Activated CD8-positive, alpha-beta memory T cell treated with anti-CD3 and anti-CD28 coated beads, Interleukin-2, amount 50 U/mL, for 24 hours (primary cell): ENCODE data around the gene TRPC3.

ENCODE experiments used
- DNase-seq: peaks from one replicate; pipeline ENCODE4 v3.0.0-alpha.2; 2020; ENCODE audit errors: extremely low read depth

The TRPC3 gene

DNA sequence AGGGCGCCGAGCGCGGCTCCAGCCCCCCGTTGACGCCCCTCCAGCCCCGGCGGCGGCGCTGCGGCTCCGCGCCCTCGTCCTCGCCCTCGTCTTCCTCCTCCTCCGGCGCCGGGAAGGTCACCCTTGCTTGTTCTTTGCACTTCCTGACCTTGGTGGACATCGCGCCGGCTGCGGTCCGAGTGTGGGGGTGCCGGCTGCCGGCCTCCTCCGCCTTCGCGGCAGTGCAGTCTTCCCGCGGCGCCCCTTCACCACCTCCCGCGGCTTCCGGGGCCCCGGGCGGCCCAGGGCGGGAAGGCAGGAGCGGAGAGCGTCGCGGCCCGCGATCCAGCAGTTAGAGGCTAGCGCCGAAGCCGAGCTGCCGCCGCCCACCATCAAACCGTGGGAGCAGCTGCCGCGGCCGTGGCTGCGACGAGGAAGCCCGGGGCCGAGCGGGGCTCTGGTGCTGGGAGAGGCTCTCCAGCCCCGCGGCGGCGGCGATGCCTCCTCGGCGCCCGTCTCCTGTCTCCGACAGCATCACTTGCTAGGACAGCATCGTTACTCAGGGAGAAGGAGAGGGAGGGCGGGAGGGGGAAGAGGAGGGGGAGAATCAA lies at the start of gene TRPC3:
Gene TRPC3, minus strand, starts transcription at position 540 of the 590 bp plus-strand sequence. Its CDS starts 380 bp downstream, at position 160.
- no peak for DNase-seq

DNA sequence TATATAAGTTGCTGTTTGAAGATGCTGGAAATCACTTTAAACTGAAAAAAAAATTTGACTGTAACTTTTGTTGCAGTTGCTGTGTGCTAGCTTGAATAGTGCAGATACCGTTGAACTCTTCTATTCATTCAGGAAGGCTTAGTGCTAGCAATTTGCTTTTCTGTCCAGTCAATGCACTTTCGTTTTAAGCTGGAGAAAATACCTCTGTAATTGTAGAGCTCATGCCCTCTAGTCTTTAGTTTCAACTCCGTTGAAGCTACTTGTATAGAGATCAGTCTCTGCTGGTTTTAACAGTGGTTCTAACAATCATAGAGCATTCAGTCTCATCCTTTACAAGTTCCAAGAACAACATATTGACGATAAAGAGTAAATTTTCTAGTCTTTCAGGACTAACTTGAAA lies 49.0 kb upstream of the TRPC3 start:
- no peak for DNase-seq

DNA sequence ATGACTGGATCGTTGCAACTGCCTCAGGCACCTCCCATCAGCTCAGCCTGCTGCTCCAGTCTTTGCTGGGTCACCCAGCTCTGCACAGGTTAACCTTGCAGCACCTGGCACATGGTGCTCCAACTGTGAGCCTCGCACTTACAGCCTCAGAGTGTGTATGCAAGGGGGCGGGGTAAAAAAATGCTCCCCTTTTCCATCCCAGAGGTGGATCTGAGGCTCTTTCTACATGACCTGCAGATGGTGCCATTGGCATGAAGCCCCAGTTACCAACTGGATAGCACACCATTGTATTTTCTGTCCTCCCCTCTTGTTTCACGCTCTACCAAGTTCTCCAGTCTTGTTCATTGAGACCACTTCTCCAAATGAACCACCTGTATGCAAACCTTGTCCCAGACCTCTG lies 46.2 kb upstream of the TRPC3 start:
- no peak for DNase-seq

DNA sequence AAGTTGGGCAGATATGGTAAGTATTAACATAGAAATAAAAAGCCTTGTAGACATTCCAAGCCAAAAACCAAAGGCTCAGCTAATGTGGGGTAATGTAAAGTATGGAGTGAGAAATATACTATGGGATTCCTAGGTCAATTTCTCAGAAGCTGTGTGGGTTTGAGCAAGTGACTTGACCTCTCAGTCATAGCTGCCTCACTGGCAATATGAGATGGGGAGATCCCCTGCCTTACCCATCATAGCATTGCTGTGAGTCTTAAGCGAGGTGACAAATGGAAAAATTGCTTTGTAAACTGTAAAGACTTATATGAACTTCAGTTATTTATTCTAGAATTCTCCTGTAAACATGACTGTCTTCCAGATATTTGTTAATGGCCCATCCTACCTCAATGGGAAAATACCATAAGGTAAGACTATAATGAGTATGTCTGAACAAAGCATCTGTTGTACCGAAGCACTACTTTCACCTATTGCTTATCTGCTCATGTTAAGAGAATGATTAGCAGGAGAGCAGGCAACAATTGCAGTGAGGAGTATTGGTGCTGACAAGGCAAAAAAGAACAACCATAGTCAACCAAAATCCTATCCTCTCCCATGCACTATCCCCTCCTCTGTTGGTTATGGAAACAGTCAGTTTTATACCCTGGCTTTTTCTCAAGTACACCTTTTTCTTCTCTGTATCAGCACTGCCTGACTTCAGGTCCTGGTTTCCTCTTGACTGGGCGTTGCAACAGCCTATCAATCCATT lies 44.1 kb upstream of the TRPC3 start:
- DNase-seq, result no peak

DNA sequence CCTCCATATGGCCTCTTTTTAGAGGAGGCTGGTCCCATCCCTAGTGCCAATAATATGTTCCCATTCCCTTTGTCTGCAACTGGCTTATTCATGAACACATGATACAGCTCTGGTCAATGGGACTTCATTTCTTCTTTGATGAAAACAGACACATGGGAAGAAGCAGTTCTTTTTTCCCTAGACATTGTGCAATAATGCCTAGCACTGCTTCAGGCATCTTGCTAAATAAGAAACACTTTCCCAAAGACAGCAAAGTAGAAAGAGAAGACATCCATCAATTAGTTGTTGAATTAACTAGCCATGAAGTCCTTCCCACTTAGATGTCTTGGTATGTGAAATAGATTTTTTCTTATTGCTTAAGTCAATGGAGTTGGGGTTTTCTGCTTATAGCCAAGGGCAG lies 40.1 kb upstream of the TRPC3 start:
- no peak for DNase-seq

DNA sequence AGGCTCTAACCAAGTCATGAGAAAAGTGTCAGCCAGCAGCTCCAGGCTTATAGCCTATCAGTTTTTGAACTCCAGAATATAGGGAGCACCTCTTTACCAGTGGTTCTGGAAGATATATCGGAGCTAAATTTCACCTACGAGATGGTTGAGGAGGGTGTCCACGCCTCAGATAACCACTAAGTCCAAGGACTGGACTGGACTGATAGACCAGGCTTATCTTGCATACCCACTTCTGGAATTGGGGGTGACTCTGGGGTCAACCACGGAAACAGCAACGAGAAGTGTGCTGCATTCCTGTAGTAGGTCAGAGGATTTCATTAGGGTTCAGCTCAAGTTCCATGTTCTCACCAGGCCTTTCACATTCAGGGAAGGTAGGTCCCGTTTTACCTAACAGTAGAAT lies 38.6 kb upstream of the TRPC3 start:
- DNase-seq, result no peak

DNA sequence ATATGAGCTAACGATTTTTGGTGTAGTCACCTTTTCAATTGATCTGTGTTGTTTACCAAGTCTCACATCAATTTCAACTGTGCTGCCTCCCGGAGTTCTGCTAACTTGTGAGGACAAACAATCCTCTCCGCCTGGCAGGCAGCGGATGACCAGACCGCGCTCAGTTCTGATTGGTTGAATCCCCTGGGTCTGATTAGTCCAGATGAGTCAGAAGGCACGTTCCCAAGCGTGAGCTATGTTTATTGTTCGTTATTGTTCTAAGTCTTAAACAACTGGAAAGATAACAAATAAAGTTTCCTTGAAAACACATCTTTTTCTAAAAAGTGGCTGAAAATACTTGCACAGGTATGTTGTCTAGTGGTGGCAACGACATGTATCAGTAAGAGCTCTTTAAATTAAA lies 37.9 kb upstream of the TRPC3 start:
- no peak for DNase-seq

DNA sequence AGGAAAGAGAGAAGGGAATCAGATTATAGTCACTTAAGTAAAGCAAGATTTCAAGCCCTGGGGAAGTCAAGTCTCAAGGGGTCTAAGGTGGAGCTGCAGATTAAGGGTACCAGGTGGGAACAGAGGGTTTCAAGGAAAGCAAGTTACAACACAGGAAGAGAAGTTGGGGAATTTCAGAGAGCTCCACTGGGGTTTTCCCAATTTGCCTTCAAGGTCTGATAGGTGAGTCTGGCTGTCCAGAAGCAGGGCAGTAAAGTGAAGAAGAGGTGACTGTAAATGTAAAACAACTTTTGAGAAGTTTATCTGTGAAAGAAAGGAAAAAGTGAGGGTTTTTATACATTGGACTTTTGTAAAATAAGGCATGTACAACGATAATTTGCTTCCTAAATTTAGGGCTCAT lies 37.1 kb upstream of the TRPC3 start:
- no peak for DNase-seq

DNA sequence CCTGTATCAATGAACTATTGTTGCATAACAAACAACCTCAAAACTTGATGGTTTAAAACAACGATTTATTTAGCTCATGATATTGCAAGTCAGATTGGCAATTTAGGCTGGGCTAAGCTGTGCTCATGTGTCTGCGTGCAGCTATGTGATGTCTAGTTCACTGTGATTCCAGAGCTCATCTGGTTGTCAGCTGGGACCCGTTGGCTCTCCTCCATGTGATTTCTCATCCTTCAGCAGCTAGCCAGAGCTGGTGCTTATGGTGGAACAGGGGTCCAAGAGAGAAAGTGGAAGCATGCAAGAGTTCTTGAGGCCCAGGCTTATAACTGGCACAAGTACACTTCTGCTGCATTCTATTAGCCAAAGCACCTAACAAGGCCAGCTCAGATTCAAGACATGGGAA lies 28.8 kb upstream of the TRPC3 start:
- DNase-seq, result no peak

DNA sequence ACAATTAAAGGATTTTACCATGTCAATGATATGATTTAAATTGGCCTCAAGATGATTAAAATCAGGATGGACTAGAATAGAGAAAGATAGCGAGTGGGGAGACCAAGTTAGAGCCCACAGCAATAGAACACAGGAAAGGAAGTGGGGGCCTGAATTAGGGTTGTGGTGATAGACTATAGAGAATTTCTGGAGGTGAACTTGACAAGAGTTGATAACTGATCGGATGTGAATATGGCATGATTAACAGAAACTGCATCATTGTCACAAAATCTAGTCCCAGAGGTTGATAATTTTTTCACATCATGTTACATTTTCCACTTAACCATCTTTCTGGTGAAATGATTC lies 26.3 kb upstream of the TRPC3 start:
- no peak for DNase-seq

DNA sequence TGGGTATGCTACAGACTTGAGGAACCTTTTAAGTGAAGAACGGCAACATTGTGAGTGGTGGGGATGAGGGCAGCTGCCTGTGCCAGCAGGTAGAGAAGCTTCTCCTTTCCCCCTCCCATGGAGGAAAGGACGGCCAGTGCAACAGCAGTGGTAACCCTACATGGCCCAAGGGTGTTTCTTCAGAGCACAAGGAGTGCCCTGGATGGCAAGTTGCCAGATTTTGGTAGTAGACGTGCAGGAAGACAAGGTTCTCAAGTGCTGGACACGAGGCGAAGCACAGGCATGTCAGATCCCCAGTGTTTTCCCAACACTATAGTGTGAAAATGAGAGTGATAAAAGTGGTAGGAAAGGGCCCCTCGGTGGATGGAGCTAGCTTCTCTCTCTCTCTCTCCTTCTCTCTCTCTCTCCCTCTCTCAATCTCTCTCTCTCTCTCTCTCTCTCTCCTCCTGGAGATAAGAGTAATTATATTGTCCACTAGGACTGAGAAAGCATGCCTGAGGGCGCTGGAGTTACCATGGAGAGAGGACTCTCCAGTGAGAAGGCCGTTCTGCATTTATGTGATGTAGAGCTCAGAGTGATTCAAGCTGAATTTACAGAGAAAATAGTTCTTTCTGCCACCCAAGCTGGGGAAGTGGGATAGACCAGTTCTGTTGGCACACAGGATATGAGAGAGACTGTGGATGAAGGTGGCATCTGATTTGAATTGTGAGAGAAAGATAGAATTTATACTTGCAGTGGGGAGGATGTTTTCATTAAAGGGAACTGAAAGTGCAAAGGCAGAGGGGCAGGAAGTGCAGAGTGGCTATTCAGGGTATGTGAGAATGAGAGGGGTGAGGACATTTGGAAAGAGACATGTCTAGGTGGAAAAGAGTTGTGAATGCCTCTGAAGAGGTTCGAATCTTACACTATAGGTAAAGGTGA lies 25.7 kb upstream of the TRPC3 start:
- no peak for DNase-seq

DNA sequence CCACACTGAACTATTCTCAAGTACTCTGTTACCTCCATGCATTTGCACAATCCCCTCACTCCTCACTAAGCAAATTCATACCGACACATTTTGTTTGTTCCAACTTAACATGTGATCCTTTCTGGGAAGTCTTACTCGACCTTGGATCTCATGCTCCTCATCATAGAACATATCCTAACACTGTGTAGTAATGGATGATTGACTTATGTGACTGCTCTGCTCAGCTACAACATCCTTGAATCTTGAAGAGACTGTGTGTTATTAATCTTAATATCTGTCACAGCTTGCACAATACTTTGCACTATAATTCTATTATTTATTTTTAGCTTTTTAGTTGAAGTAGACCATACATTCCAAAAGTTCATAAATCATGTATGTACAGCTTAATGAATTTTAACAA lies 23.9 kb upstream of the TRPC3 start:
- no peak for DNase-seq

DNA sequence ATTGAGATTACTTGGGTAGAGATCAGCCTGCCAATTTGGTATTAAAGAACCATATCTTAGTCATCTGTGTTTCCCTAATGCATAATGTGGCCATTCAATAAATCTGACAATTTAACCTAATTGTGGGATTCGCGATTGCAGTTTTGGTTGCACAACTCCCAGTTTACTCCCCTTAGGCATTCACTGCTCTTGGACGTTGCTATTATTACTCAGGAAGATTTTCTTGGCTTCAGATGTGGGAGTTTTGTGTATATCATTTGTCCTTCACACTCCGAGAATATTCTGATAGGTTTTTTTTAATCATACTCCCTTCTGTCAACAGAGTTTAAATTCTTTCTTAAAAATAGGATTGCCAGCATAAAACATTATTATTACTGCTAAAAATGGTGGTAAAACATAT lies 22.0 kb upstream of the TRPC3 start:
- no peak for DNase-seq

DNA sequence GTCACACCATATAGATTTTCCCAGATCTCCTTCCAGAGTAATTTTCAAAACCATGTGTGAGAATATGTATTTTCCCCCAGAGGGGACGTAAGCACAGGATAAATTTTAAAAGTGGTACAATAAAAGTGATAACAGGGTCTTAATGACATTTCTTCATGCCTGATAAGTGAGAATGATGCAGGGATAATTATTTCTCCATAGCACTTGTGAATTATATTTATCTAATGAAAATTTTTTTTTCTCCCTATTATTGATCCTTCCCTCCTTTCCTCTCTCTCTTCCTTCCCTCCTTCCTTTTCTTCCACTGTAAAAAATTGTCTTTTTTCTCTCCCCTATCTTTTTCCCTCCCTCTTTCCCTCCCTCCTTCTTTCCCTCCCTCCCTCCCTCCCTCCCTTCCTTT lies 17.0 kb upstream of the TRPC3 start:
- DNase-seq, result no peak

DNA sequence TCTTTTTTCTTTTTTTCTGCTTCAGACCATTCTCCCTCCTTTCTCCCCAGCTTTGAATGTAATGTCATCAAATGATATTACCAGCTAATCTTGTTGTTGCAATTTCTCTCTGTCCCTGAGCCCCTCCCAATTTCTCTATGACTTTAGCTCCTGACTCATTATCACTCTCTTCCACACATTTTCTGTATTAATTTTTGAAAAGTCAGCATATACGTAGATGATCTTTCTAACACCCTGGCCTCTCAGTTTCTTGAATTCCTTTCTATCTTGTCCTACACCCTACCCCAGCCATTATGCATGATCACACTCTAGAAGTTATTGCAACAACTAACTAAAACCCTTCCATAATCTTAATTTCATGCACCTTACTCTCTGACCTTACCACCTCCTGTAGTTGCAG lies 13.1 kb upstream of the TRPC3 start:
- DNase-seq, result no peak

DNA sequence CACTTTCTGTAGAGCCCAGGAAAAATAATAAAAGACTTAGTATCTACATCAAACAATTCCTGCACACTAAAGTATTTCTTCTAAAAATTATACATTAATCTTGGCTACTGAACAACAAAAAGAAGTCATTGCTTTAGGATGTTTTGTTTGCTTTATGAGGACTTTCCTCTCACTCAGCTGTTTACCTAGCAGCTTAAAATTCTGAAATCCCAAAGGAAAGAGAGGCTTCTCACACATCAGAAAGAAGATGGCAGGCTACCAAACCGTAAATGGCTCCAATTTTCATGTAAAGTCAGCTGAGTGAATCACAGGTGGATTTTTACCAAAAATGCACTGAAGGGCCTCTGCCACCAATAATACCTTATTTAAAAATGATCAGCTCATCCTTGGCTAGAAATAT lies 9.0 kb upstream of the TRPC3 start:
- DNase-seq, result no peak

DNA sequence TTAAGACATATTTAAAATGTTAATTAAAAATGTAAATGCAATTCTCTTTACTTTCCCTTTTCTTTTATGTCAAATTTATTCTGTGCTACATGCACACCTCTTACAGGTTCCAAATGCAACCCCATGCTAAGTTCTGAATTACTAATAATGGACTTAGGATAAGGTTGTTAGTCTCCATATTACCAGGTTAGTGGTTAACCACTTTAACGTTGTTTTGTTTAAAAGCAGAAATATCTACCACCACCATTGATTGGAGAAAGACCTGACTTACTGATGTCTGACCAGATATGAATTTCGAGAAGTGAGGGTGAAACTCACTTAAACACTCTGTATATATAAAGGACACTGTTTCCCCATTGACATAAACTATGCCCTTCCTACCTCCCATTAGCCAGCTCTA lies 6.9 kb upstream of the TRPC3 start:
- DNase-seq, result no peak

DNA sequence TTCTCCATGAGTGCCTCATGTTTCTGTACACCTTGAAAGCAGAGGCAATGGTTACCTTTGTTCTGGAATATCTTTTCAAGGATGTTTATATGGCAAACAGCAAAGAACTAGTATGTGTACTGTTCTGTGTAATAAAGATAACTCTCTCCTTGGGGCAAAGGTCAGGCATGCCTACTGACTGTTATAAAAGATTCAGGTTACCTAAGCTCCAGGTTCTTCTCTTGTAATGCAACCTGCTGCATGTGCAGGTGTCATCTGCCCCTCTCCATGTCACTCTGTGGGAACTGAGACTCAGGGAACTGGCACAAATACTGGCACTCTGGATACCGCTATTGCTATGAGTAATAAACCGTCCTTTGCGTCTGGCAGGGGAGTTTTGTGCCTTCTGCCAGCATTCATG lies 5.4 kb upstream of the TRPC3 start:
- no peak for DNase-seq

DNA sequence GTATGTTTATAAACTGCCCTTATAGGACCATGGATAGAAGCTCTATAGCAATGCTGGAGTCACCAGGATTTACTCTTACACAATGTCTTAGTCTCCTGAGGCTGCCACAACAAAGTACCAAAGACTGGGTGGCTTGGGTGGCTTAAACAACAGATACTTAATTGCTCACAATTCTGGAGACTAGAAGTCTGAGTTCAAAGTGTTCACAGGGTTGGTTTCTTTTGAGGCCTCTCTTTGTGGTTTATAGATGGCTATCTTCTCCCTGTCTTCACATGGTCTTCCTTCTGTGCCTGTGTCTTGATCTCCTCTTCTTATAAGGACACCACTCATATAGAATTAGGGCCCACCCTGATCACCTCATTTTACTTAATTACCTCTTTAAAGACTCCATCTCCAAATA lies 2.0 kb upstream of the TRPC3 start:
- no peak for DNase-seq

DNA sequence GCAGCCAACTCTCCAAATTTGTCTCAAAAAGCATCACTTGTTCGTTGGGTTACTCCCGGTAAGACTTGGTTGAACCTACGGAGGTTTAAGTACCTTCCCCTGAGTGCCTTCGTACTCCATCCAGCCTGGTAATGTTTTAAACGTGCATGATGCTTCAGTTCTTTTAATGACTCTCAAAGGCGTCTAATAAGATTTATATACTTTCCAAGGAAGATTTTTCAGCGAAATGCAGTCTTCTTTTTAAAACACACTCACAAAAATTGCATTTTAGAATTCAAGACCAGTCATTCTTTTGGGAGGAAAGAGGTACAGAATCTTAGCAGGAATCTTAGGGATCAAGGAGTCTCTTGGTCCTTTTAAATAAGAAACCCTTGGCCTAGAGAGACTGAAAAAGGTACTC lies 430 bp upstream of the TRPC3 start:
- DNase-seq, result no peak

DNA sequence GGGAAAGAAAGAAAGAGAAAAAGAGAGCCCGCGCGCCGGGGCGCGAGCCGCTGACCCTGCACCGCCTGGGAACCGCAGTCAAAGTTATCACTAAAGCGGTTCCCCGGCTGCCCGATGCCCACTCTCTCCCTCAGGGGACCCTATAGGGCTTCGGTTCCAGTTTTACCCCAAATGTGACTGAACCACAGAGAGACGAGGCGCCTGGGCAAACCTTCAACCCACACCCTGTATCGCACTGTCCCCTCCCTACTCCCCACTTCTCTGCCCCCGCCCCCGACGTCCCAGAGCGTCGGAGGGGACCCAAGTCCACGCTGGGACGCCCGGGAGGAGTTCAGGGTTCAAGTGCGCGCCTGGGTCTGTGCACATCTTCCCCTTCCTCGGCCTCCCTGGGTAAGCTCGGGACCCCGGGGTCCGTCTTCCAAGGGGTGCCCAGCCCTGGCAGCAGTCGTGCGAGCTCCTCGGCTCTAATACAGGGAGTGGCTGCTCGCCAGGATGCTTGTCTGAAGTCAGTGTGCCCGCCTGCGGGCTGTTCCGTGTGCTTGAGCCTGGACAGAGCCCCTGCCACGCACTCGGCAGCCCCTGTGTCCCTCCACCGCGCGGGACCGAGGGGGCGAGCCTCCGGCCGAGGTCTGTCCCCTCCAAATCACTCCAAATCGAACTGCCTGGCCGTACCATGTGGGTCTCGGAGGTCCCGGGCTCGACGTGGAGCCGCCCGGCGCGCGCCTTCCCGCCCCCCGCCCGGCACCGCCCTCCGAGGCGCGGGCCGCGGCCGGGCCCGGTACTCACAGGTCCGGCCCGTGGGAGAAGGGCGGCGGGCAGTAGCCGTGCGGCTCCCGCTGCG lies 960 bp downstream of the TRPC3 start:
- no peak for DNase-seq

DNA sequence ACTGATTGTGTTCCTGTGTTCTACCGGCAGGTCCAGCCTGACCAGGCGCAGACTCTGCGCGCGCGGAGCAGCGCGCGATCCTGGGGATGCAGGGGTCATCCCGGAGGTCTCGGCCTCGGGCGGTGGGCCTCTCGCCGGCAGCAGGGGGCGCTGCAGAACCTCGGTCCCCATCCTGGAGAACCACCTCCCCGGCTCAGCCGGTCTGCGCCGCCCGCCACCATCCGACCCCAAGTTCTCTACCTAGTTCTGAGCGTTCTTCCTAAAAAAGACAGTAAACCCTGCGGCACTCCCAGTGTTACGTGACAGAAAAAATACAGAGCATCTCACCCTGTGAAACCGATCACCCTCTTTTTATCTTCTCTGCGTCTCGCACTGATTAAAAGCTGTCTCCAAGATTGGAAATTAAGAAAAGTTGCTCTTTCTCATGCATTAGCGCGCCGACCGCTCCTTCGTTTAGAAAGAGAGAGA lies 1.6 kb downstream of the TRPC3 start:
- DNase-seq, result peak; percentile 69
